ENCODE results near the gene SLC25A19. TPM values are rescaled to one million over a fixed set of nuclear protein-coding genes. Genes with fewer than 3 reads are reported as not detected.

Gene SLC25A19
- total and polyA plus RNA-seq, 8 donors: 2.3 to 40.6 (median 9.9) TPM

DNA sequence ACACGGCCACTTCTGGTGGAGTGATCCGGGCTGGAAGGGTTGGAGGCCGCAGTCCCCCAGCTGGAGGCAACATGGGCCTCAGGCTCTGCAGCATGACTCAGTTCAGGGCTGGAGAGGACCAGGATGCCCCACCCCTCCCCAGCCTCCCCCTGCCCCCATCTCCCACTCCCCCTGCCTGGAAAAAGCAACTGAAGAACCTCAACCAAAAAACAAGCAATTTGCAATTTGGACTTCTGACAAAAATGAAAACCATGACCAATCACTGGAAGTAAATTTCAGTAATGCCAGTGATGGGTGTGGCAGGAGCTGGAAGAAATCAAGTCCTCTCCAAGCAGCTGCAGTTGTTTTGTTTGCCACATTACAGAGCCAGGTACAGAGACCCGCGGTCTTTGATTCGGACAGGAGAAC, 11.6 kb downstream of the SLC25A19 start:
- Histone ChIP-seq H3K4me3 (no peak overlapping the region), H3K4me1 (peaks cover 1 to 15% (median 5%) of the 10 kb centered on the region in 4 donors), H3K36me3 (peaks cover 8 to 63% (median 41%) of the 10 kb centered on the region in 4 donors), H3K27ac (no peak overlapping the region), H3K9me3 (no peaks in the 10 kb centered on the region), H3K27me3 (no peaks in the 10 kb centered on the region)
- TF ChIP-seq POLR2A (IDR thresholded peaks at IDR 0.05) (no peak), POLR2AphosphoS5 (IDR thresholded peaks at IDR 0.05) (no peak), EP300 (IDR thresholded peaks at IDR 0.05) (no peak)
- TF ChIP-seq, protein P1, sequence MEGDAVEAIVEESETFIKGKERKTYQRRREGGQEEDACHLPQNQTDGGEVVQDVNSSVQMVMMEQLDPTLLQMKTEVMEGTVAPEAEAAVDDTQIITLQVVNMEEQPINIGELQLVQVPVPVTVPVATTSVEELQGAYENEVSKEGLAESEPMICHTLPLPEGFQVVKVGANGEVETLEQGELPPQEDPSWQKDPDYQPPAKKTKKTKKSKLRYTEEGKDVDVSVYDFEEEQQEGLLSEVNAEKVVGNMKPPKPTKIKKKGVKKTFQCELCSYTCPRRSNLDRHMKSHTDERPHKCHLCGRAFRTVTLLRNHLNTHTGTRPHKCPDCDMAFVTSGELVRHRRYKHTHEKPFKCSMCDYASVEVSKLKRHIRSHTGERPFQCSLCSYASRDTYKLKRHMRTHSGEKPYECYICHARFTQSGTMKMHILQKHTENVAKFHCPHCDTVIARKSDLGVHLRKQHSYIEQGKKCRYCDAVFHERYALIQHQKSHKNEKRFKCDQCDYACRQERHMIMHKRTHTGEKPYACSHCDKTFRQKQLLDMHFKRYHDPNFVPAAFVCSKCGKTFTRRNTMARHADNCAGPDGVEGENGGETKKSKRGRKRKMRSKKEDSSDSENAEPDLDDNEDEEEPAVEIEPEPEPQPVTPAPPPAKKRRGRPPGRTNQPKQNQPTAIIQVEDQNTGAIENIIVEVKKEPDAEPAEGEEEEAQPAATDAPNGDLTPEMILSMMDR (IDR thresholded peaks at IDR 0.05): no peak
- intact Hi-C loops (cut with DNase I; ENCODE audit: low total_unique reads): no loop called here
- no peak for DNase-seq
- 43 to 75% (median 57%) methylated on average over 6 of the region's 6 CpGs for WGBS, 5 donors

DNA sequence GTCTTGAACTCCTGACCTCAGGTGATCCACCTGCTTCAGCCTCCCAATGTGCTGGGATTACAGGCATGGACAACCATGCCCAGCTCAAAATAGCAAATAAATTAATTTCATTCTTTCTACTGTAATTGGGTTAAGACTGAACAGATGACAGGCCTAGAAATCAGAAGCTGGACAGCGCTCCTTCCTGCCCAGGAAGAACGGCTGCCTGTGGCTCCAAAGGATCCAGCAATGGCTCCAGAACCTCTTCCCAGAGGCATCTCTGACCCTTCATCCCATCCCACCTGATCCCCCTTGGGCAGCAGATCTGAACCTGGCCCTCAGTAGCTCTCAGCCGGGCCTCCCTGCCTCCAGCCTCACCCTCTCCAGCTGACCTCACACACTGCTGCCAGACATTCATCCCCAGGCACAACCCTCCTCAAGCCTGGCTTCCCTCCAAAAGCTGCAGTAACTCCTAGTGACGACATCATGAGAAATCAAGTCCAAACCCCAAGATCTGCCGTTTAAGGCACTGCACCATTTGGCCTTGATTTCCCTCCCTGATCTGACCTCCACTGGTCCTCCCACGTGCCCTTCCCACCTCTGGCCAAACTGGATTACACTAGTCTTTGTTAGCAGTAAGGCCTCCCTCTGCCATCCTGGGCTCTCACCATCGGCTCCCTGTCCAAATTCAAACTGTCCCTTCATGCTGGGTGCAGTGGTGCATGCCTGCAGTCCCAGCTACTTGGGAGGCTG, 15.1 kb downstream of the SLC25A19 start:
- no peak overlapping the region for H3K27ac ChIP-seq
- no peaks in the 10 kb centered on the region for H3K27me3 ChIP-seq
- peaks cover 17 to 37% (median 31%) of the 10 kb centered on the region in 4 donors for H3K4me1 ChIP-seq
- H3K4me3 ChIP-seq: no peak overlapping the region
- DNase-seq: no peak
- no peaks in the 10 kb centered on the region for H3K9me3 ChIP-seq
- peaks cover 0 to 36% (median 24%) of the 10 kb centered on the region in 4 donors for H3K36me3 ChIP-seq
- TF ChIP-seq POLR2A (IDR thresholded peaks at IDR 0.05): no peak
- TF ChIP-seq, protein P1 (IDR thresholded peaks at IDR 0.05): no peak
- TF ChIP-seq POLR2AphosphoS5 (IDR thresholded peaks at IDR 0.05): no peak
- TF ChIP-seq EP300 (IDR thresholded peaks at IDR 0.05): no peak
- WGBS, 5 donors: 68 to 79% (median 76%) methylated on average over 7 of the region's 7 CpGs
- intact Hi-C loops (cut with DNase I; ENCODE audit: low total_unique reads): no loop called here

DNA sequence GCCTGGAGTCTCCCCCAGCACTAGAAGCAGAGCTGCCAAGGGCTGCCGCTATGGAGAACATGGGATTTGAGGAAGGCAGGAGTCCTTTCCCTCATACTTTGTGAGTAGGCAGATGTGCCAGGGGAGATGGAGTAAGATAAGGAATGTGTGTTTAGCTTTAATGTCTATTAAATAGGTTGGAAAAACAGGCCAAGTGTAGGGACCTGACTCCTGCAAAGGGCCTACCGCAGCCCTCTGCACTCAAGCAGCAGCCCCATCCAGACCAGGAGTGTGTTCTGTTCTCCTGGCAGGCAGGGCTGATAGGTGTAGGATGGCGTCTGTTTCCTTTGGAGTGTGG, 16.4 kb downstream of the SLC25A19 start:
- Histone ChIP-seq H3K27ac (no peak overlapping the region), H3K4me1 (peaks cover 17 to 48% (median 33%) of the 10 kb centered on the region in 4 donors), H3K9me3 (no peaks in the 10 kb centered on the region), H3K27me3 (no peaks in the 10 kb centered on the region), H3K4me3 (no peak overlapping the region), H3K36me3 (peaks cover 0 to 27% (median 16%) of the 10 kb centered on the region in 4 donors)
- DNase-seq: no peak
- intact Hi-C loops (cut with DNase I; ENCODE audit: low total_unique reads): no loop called here
- TF ChIP-seq POLR2A (IDR thresholded peaks at IDR 0.05) (no peak), EP300 (IDR thresholded peaks at IDR 0.05) (no peak), POLR2AphosphoS5 (IDR thresholded peaks at IDR 0.05) (no peak)
- TF ChIP-seq, protein P1 (IDR thresholded peaks at IDR 0.05): no peak
- 64 to 80% (median 76%) methylated on average over 3 of the region's 3 CpGs for WGBS, 5 donors

DNA sequence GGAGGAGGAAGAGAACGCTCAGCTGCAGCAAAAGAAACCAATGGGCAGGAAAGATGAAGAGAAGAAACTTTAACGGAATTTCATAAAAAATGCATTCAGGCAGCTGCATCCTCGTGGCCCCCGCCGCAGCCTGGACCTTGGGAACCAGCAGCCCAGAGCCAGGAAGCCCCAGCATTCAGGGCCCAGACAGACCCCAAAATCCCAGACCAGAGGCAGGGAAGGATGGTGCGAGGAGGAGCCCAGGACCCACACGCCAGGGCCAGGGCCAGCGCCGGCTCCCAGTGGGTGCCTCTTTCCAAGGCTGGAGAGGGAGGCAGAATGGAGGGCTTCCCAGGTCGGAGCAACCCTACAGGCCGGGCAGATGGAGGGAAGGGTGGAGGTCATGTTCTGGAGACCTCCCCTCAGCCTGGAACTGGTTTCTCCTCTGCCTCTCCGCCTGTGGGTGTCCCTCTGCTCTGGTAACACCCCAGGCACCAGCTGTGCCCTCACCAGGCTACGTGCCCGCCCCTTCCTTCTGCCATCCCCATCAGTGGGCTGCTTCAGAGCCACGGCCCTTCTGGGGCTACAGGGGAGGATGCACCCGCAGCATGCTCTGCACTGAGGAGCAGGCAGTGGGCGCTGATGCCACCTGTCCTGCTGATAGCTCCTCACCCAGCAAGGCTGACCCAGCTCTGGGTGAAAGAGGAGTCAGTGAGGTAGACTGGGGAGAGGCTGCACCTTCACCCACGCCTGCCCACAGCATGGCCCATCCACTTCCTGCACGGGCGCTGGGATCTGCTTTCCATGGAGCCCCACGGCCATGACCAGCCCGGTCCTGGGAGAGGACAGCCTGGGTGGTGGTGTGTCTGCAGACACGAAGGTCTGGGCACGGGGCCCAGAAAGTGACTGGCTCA, 17.0 kb downstream of the SLC25A19 start:
- peak overlapping the region; percentile 92 to 97 (median 94) for H3K4me3 ChIP-seq
- intact Hi-C loops (cut with DNase I; ENCODE audit: low total_unique reads): no loop called here
- WGBS, 5 donors: 42 to 53% (median 48%) methylated on average over 21 to 24 of the region's 24 CpGs
- no peaks in the 10 kb centered on the region for H3K9me3 ChIP-seq
- TF ChIP-seq EP300 (IDR thresholded peaks at IDR 0.05) (no peak), POLR2AphosphoS5 (IDR thresholded peaks at IDR 0.05) (no peak), POLR2A (IDR thresholded peaks at IDR 0.05) (no peak)
- TF ChIP-seq, protein P1 (IDR thresholded peaks at IDR 0.05): no peak
- DNase-seq: peak in 1 of 2 donors; percentile 39
- peaks cover 1 to 21% (median 15%) of the 10 kb centered on the region in 4 donors for H3K36me3 ChIP-seq
- H3K4me1 ChIP-seq: peaks cover 17 to 54% (median 36%) of the 10 kb centered on the region in 4 donors
- H3K27ac ChIP-seq: peak overlapping the region in 4 of 5 donors; percentile 97 to 100 (median 97)
- no peaks in the 10 kb centered on the region for H3K27me3 ChIP-seq
